WTC11 (cell line): Measurements from ENCODE around the gene HSPA1B. TPM values are rescaled to one million over a fixed set of nuclear protein-coding genes. Genes with fewer than 3 reads are reported as not detected.

Source experiments
- ATAC-seq: fragments of 200-7000 bp; cut with Tn5 transposase; 2 replicates; pipeline ENCODE4 v1.10.0; 2021; ENCODE audit warnings: mild to moderate bottlenecking, moderate library complexity
- CTCF ChIA-PET: fragments of 300-600 bp; sonication (Branson Sonifier 250); formaldehyde crosslinking; loops from one replicate; lab custom pipeline; 2021; ENCODE audit warnings: antibody characterized with exemption; lab: Charles Lee
- POLR2A ChIA-PET: fragments of 350-600 bp; sonication (Branson Sonifier 250); formaldehyde crosslinking; loops from one replicate; lab custom pipeline; 2021; ENCODE audit warnings: antibody characterized with exemption; lab: Charles Lee
- DNase-seq: peaks from one replicate; pipeline ENCODE4 v3.0.0; 2021; ENCODE audit warnings: low spot score
- H3K27ac Mint-ChIP-seq: 2 replicates; pipeline ENCODE4 v1.8.0; 2021; ENCODE audit warnings: mixed read lengths
- H3K27me3 Mint-ChIP-seq: 2 replicates; pipeline ENCODE4 v1.8.0; 2021; ENCODE audit warnings: low read depth, mild to moderate bottlenecking, moderate library complexity, mixed read lengths
- H3K36me3 Mint-ChIP-seq: 2 replicates; pipeline ENCODE4 v1.8.0; 2021; ENCODE audit warnings: mixed read lengths
- H3K4me1 Mint-ChIP-seq: 2 replicates; pipeline ENCODE4 v1.8.0; 2022; ENCODE audit warnings: mixed read lengths
- H3K4me3 Mint-ChIP-seq: 2 replicates; pipeline ENCODE4 v1.8.0; 2021; ENCODE audit warnings: mild to moderate bottlenecking, moderate library complexity, mixed read lengths
- H3K9me3 Mint-ChIP-seq: 2 replicates; pipeline ENCODE4 v1.8.0; 2021; ENCODE audit warnings: mixed read lengths
- ATF3 ChIP-seq: sonication (generic); formaldehyde crosslinking; conservative IDR thresholded peaks from 2 replicates; pipeline ENCODE4 v1.8.1; 2022; ENCODE audit warnings: mild to moderate bottlenecking, missing genetic modification reagents
- CREB1 ChIP-seq: sonication (generic); formaldehyde crosslinking; IDR thresholded peaks from 2 replicates; pipeline ENCODE4 v1.8.0; 2023; ENCODE audit warnings: mild to moderate bottlenecking, missing genetic modification reagents
- CREM ChIP-seq: sonication (generic); formaldehyde crosslinking; IDR thresholded peaks from 2 replicates; pipeline ENCODE4 v1.8.1; 2022; ENCODE audit warnings: mild to moderate bottlenecking, missing genetic modification reagents, moderate library complexity
- CTCF ChIP-seq: fragments of 200-600 bp; IDR thresholded peaks from 2 replicates; pipeline ENCODE4 v1.8.0; 2022; ENCODE audit warnings: antibody characterized with exemption
- ERG ChIP-seq: fragments of 250-450 bp; sonication (Bioruptor Pico); IDR thresholded peaks from 2 replicates; pipeline ENCODE4 v1.8.0; 2021; ENCODE audit warnings: mild to moderate bottlenecking
- FOXP1 ChIP-seq: sonication (generic); formaldehyde crosslinking; IDR thresholded peaks from 2 replicates; pipeline ENCODE4 v1.8.0; 2022; ENCODE audit warnings: missing genetic modification reagents, mild to moderate bottlenecking, moderate library complexity, borderline replicate concordance
- MLX ChIP-seq: sonication (generic); formaldehyde crosslinking; IDR thresholded peaks from 2 replicates; pipeline ENCODE4 v1.8.1; 2023; ENCODE audit warnings: mild to moderate bottlenecking, missing genetic modification reagents, moderate library complexity
- NFYB ChIP-seq: sonication (generic); formaldehyde crosslinking; conservative IDR thresholded peaks from 2 replicates; pipeline ENCODE4 v1.8.0; 2022; ENCODE audit warnings: low read depth, missing genetic modification reagents
- SP1 ChIP-seq: sonication (generic); formaldehyde crosslinking; conservative IDR thresholded peaks from 2 replicates; pipeline ENCODE4 v1.8.1; 2022; ENCODE audit warnings: missing genetic modification reagents
- TEAD4 ChIP-seq: sonication (generic); formaldehyde crosslinking; IDR thresholded peaks from 2 replicates; pipeline ENCODE4 v1.8.0; 2022; ENCODE audit warnings: mild to moderate bottlenecking, missing genetic modification reagents
- USF1 ChIP-seq: sonication (generic); formaldehyde crosslinking; IDR thresholded peaks from 2 replicates; pipeline ENCODE4 v1.8.0; 2022; ENCODE audit warnings: mild to moderate bottlenecking, missing genetic modification reagents
- ZNF281 ChIP-seq: sonication (generic); formaldehyde crosslinking; IDR thresholded peaks from 2 replicates; pipeline ENCODE4 v1.8.0; 2023; ENCODE audit warnings: mild to moderate bottlenecking, missing genetic modification reagents
- total RNA-seq: library from RNA; stranded (reverse); gene quantifications from 3 replicates; pipeline ENCODE4 v1.2.3, GENCODE V29; 2021
- TF ChIP-seq, protein P1 (sequence below): fragments of 250-450 bp; sonication (Bioruptor Pico); IDR thresholded peaks from 2 replicates; pipeline ENCODE4 v1.9.0; 2021; ENCODE audit warnings: moderate library complexity, mild to moderate bottlenecking, inconsistent platforms, borderline replicate concordance
- TF ChIP-seq, protein P2 (sequence below): sonication (generic); formaldehyde crosslinking; IDR thresholded peaks from 2 replicates; pipeline ENCODE4 v1.8.1; 2023; ENCODE audit warnings: mild to moderate bottlenecking, missing genetic modification reagents, borderline replicate concordance
- TF ChIP-seq, protein P3 (sequence below): fragments of 250-450 bp; sonication (Bioruptor Pico); IDR thresholded peaks from 2 replicates; pipeline ENCODE4 v1.9.0; 2021; ENCODE audit warnings: mild to moderate bottlenecking, borderline replicate concordance

Gene HSPA1B
- total RNA-seq, 1 experiment from 2014 or later: 75.3 TPM

GRCh38 chr6:31794866-31795615, 32.5 kb upstream of the HSPA1B start (continued):
- no peak for TF ChIP-seq FOXP1 (CRISPR knock-in tag)

GRCh38 chr6:31795616-31796298, 31.8 kb upstream of the HSPA1B start, which contains the start of gene VARS1:
Gene VARS1, minus strand, starts transcription at chr6:31795752. Its CDS starts 535 bp downstream, at chr6:31795217.
- Mint-ChIP-seq H3K9me3 (no peaks in the 10 kb centered on the region), H3K36me3 (peaks cover 20% of the 10 kb centered on the region), H3K4me1 (peaks cover 9% of the 10 kb centered on the region), H3K4me3 (peak within 1 kb of the TSS; percentile 99), H3K27ac (peak within 1 kb of the TSS; percentile 97), H3K27me3 (no peaks in the 10 kb centered on the region)
- ATAC-seq: peak; percentile 84
- ChIA-PET POLR2A (interaction anchor here (0.5 to 2.6 kb wide), 6 partner anchors 19 to 43 kb away, joined by 3 to 18 read pairs (median 6); partner anchors contain the start of genes HSPA1A, HSPA1B and HSPA1L), CTCF (interaction anchor here (0.6 to 2.5 kb wide), 28 partner anchors 9 to 156 kb away, joined by 3 to 30 read pairs (median 4); partner anchors contain the start of genes ABHD16A, C6orf47, DDAH2 and HSPA1A)
- peak; percentile 96 for DNase-seq
- TF ChIP-seq USF1 (peak; percentile 77), CTCF (peak; percentile 57), MLX (CRISPR knock-in tag) (peak; percentile 81; the same call in 1 of the 2 replicates), NFYB (CRISPR knock-in tag) (no peak), ZNF281 (CRISPR knock-in tag) (no peak), TEAD4 (no peak), ERG (CRISPR knock-in tag) (peak; percentile 90), ATF3 (CRISPR knock-in tag) (no peak), SP1 (CRISPR knock-in tag) (peak; percentile 81), CREM (peak; percentile 87), CREB1 (CRISPR knock-in tag) (no peak)
- TF ChIP-seq, protein P1, sequence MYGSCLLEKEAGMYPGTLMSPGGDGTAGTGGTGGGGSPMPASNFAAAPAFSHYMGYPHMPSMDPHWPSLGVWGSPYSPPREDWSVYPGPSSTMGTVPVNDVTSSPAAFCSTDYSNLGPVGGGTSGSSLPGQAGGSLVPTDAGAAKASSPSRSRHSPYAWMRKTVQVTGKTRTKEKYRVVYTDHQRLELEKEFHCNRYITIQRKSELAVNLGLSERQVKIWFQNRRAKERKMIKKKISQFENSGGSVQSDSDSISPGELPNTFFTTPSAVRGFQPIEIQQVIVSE (CRISPR knock-in tag): no peak
- TF ChIP-seq, protein P2, sequence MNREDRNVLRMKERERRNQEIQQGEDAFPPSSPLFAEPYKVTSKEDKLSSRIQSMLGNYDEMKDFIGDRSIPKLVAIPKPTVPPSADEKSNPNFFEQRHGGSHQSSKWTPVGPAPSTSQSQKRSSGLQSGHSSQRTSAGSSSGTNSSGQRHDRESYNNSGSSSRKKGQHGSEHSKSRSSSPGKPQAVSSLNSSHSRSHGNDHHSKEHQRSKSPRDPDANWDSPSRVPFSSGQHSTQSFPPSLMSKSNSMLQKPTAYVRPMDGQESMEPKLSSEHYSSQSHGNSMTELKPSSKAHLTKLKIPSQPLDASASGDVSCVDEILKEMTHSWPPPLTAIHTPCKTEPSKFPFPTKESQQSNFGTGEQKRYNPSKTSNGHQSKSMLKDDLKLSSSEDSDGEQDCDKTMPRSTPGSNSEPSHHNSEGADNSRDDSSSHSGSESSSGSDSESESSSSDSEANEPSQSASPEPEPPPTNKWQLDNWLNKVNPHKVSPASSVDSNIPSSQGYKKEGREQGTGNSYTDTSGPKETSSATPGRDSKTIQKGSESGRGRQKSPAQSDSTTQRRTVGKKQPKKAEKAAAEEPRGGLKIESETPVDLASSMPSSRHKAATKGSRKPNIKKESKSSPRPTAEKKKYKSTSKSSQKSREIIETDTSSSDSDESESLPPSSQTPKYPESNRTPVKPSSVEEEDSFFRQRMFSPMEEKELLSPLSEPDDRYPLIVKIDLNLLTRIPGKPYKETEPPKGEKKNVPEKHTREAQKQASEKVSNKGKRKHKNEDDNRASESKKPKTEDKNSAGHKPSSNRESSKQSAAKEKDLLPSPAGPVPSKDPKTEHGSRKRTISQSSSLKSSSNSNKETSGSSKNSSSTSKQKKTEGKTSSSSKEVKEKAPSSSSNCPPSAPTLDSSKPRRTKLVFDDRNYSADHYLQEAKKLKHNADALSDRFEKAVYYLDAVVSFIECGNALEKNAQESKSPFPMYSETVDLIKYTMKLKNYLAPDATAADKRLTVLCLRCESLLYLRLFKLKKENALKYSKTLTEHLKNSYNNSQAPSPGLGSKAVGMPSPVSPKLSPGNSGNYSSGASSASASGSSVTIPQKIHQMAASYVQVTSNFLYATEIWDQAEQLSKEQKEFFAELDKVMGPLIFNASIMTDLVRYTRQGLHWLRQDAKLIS: no peak
- TF ChIP-seq, protein P3, sequence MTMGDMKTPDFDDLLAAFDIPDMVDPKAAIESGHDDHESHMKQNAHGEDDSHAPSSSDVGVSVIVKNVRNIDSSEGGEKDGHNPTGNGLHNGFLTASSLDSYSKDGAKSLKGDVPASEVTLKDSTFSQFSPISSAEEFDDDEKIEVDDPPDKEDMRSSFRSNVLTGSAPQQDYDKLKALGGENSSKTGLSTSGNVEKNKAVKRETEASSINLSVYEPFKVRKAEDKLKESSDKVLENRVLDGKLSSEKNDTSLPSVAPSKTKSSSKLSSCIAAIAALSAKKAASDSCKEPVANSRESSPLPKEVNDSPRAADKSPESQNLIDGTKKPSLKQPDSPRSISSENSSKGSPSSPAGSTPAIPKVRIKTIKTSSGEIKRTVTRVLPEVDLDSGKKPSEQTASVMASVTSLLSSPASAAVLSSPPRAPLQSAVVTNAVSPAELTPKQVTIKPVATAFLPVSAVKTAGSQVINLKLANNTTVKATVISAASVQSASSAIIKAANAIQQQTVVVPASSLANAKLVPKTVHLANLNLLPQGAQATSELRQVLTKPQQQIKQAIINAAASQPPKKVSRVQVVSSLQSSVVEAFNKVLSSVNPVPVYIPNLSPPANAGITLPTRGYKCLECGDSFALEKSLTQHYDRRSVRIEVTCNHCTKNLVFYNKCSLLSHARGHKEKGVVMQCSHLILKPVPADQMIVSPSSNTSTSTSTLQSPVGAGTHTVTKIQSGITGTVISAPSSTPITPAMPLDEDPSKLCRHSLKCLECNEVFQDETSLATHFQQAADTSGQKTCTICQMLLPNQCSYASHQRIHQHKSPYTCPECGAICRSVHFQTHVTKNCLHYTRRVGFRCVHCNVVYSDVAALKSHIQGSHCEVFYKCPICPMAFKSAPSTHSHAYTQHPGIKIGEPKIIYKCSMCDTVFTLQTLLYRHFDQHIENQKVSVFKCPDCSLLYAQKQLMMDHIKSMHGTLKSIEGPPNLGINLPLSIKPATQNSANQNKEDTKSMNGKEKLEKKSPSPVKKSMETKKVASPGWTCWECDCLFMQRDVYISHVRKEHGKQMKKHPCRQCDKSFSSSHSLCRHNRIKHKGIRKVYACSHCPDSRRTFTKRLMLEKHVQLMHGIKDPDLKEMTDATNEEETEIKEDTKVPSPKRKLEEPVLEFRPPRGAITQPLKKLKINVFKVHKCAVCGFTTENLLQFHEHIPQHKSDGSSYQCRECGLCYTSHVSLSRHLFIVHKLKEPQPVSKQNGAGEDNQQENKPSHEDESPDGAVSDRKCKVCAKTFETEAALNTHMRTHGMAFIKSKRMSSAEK (CRISPR knock-in tag): no peak
